Testis (tissue), 2 donors: Measurements from ENCODE around the gene DDC.

Experiments
- POLR2A ChIP-seq: fragments of 450-650 bp; IDR thresholded peaks from one replicate; pipeline ENCODE4 v1.6.1; 2017; ENCODE audit warnings: antibody characterized with exemption, mild to moderate bottlenecking, moderate library complexity
- TF ChIP-seq, protein P1 (sequence below), 3 experiments: fragments of 450-650 bp in 2 of 3; fragments of 200-600 bp in 1 of 3; sonication (generic) in 1 of 3; IDR thresholded peaks; one replicate each; pipeline ENCODE4 v1.5.1; 2016 to 2019; ENCODE audit warnings: antibody characterized with exemption in 3 of 3, mild to moderate bottlenecking in 2 of 3, moderate library complexity in 1 of 3

GRCh38 chr7:50492770-50493519, 72.3 kb downstream of the DDC start:
- TF ChIP-seq, protein P1, sequence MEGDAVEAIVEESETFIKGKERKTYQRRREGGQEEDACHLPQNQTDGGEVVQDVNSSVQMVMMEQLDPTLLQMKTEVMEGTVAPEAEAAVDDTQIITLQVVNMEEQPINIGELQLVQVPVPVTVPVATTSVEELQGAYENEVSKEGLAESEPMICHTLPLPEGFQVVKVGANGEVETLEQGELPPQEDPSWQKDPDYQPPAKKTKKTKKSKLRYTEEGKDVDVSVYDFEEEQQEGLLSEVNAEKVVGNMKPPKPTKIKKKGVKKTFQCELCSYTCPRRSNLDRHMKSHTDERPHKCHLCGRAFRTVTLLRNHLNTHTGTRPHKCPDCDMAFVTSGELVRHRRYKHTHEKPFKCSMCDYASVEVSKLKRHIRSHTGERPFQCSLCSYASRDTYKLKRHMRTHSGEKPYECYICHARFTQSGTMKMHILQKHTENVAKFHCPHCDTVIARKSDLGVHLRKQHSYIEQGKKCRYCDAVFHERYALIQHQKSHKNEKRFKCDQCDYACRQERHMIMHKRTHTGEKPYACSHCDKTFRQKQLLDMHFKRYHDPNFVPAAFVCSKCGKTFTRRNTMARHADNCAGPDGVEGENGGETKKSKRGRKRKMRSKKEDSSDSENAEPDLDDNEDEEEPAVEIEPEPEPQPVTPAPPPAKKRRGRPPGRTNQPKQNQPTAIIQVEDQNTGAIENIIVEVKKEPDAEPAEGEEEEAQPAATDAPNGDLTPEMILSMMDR (IDR thresholded peaks at IDR 0.05): no peak
- no peak for TF ChIP-seq POLR2A
